VCaP (cell line): Measurements from ENCODE around the gene TJP1.
"Not testable (repeated sequence)": the region's sequence is repeated elsewhere in the genome, so short reads cannot be mapped to it uniquely, and the experiment has no call there.

Source experiments
- H3K27ac ChIP-seq: fragments of 450-650 bp; 2 replicates; pipeline ENCODE4 v1.5.1; 2017
- CTCF ChIP-seq: fragments of 450-650 bp; conservative IDR thresholded peaks from 2 replicates; pipeline ENCODE4 v1.5.1; 2017; ENCODE audit warnings: mild to moderate bottlenecking, moderate library complexity

The TJP1 gene

GRCh38 chr15:29785136-29785535 lies 37.1 kb downstream of the TJP1 start:
- no peak overlapping the region for H3K27ac ChIP-seq
- TF ChIP-seq CTCF = no peak

- TF ChIP-seq CTCF = no peak
- no peak overlapping the region for H3K27ac ChIP-seq
Measured at GRCh38 chr15:29784413-29784812, 37.9 kb downstream of the TJP1 start.

- not testable (repeated sequence) for H3K27ac ChIP-seq
Measured at GRCh38 chr15:29782816-29783215, 39.5 kb downstream of the TJP1 start.

GRCh38 chr15:29778382-29778781 lies 43.9 kb downstream of the TJP1 start:
- H3K27ac ChIP-seq = no peak overlapping the region
- TF ChIP-seq CTCF = no peak

- no peak for TF ChIP-seq CTCF
- peak overlapping the region; percentile 30; the same call in 1 of the 2 replicates for H3K27ac ChIP-seq
Measured at GRCh38 chr15:29776859-29777258, 45.4 kb downstream of the TJP1 start.

GRCh38 chr15:29774900-29775299 lies 47.4 kb downstream of the TJP1 start:
- H3K27ac ChIP-seq = no peak overlapping the region
- TF ChIP-seq CTCF = no peak

- no peak overlapping the region for H3K27ac ChIP-seq
- no peak for TF ChIP-seq CTCF
Measured at GRCh38 chr15:29773816-29774215, 48.5 kb downstream of the TJP1 start.

GRCh38 chr15:29773000-29773399 lies 49.3 kb downstream of the TJP1 start:
- H3K27ac ChIP-seq = no peak overlapping the region
- TF ChIP-seq CTCF = no peak
